ENCODE measurements around the gene NOD1.

The NOD1 gene

DNA sequence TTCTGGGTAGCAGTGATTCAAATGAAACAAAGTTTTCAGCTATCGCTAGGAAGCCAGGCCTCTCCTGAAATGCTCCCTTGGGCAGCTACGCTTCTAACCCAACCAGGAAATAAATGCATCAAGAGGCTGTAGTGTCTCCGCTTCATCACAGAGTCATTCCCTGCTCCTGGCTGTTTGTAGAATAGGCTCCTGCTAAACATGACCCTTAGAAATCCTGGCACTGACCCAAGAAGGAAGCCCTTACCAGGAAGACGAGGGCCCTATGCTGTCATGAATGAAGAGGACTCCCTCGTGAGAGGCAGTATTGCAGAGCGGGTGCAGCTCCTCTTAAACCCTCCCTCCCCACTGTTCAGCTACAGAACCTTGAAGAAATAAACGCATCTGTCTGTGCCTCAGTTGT is 48.3 kb downstream of the NOD1 start:
- Histone ChIP-seq H3K27me3 (ENCODE audit: low read depth, low read length) (no peaks in the 10 kb centered on the region), H3K79me2 (ENCODE audit: low read length) (no peaks in the 10 kb centered on the region), H3K4me2 (ENCODE audit: low read length) (no peak overlapping the region), H3K4me1 (ENCODE audit: low read length) (peaks cover 14% of the 10 kb centered on the region), H3K27ac (ENCODE audit: low read length) (no peak overlapping the region), H4K20me1 (ENCODE audit: insufficient read depth, low read length) (no peaks in the 10 kb centered on the region), H3K9me3 (ENCODE audit: insufficient read depth, low read length) (no peaks in the 10 kb centered on the region), H2AFZ (ENCODE audit: low read depth, low read length) (no peak overlapping the region), H3K4me3 (ENCODE audit: low read length) (no peak overlapping the region), H3K9ac (ENCODE audit: low read length) (no peak overlapping the region), H3K36me3 (replicated peaks; ENCODE audit: low read depth, low read length) (no peaks in the 10 kb centered on the region)
- no peak for TF ChIP-seq EZH2phosphoT487 (IDR thresholded peaks at IDR 0.05; ENCODE audit: low read depth)
- TF ChIP-seq, protein P1, sequence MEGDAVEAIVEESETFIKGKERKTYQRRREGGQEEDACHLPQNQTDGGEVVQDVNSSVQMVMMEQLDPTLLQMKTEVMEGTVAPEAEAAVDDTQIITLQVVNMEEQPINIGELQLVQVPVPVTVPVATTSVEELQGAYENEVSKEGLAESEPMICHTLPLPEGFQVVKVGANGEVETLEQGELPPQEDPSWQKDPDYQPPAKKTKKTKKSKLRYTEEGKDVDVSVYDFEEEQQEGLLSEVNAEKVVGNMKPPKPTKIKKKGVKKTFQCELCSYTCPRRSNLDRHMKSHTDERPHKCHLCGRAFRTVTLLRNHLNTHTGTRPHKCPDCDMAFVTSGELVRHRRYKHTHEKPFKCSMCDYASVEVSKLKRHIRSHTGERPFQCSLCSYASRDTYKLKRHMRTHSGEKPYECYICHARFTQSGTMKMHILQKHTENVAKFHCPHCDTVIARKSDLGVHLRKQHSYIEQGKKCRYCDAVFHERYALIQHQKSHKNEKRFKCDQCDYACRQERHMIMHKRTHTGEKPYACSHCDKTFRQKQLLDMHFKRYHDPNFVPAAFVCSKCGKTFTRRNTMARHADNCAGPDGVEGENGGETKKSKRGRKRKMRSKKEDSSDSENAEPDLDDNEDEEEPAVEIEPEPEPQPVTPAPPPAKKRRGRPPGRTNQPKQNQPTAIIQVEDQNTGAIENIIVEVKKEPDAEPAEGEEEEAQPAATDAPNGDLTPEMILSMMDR (IDR thresholded peaks at IDR 0.05; ENCODE audit: low read depth, low read length): no peak

DNA sequence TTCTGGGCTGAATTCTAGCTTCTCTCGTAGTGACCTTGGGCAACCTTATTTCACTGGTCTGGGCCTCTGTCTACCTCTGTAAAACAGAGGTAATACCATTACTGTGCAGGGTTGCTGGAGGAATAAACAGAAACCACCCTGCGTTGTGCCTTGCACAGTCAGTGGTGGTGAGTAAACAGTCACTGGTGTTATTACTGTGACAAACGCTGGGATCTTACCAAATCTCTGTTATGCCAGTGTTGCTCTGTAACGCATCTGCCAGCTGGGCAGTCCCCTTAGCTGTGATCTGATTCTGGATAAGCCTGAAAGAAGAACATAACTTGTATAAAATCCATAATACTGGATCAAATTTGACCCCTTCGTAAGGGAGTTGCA is 49.4 kb downstream of the NOD1 start:
- Histone ChIP-seq H3K4me2 (ENCODE audit: low read length) (no peak overlapping the region), H3K27me3 (ENCODE audit: low read depth, low read length) (no peaks in the 10 kb centered on the region), H3K9ac (ENCODE audit: low read length) (no peak overlapping the region), H3K27ac (ENCODE audit: low read length) (no peak overlapping the region), H3K36me3 (replicated peaks; ENCODE audit: low read depth, low read length) (no peaks in the 10 kb centered on the region), H2AFZ (ENCODE audit: low read depth, low read length) (no peak overlapping the region), H4K20me1 (ENCODE audit: insufficient read depth, low read length) (no peaks in the 10 kb centered on the region), H3K9me3 (ENCODE audit: insufficient read depth, low read length) (no peaks in the 10 kb centered on the region), H3K4me1 (ENCODE audit: low read length) (peaks cover 7% of the 10 kb centered on the region), H3K79me2 (ENCODE audit: low read length) (no peaks in the 10 kb centered on the region), H3K4me3 (ENCODE audit: low read length) (no peak overlapping the region)
- TF ChIP-seq, protein P1 (IDR thresholded peaks at IDR 0.05; ENCODE audit: low read depth, low read length): no peak
- TF ChIP-seq EZH2phosphoT487 (IDR thresholded peaks at IDR 0.05; ENCODE audit: low read depth): no peak

DNA sequence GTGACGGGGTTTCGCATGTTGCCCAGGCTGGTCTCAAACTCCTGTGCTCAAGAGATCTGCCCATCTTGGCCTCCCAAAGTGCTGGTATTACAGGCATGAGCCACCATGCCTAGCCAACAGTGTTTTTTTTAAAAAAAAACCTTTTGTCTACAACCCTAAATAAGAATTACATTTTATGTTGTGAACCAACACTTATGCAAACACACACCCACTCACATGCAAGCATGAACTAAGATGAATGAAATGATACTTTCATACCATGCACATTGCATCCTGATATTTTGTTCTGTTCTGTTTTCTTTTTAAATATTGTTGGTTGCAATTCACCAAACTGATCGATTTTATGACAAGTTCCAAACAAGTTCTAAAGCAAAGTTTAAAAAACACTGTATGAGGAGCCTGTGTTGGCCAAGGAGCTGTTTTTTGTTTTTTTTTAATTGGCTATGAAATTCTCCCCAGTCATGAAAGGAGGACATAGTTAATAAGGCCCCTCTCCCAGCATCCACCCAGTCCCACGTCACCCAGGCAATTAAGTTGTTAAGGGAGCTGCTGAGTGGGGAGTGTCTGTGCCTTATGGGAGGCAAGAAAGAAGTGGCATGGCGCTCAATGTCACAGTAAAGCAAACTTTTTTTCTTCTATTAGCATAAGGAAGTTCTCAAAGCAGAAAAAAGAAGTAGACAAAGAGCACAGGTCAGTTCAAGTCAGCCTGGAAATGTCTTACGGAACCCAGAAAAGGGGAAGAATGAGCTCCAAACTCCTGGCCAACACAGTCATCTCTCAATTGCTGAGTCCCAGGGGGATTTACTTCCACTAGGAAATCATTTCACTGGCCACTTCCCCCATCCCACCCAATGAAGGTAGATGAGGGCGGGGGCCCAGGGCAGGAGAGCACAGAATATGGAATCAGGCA is 50.1 kb downstream of the NOD1 start:
- no peak for TF ChIP-seq EZH2phosphoT487 (IDR thresholded peaks at IDR 0.05; ENCODE audit: low read depth)
- TF ChIP-seq, protein P1 (IDR thresholded peaks at IDR 0.05; ENCODE audit: low read depth, low read length): no peak
- Histone ChIP-seq H3K4me2 (ENCODE audit: low read length) (no peak overlapping the region), H2AFZ (ENCODE audit: low read depth, low read length) (no peak overlapping the region), H3K9ac (ENCODE audit: low read length) (no peak overlapping the region), H3K27ac (ENCODE audit: low read length) (no peak overlapping the region), H4K20me1 (ENCODE audit: insufficient read depth, low read length) (no peaks in the 10 kb centered on the region), H3K4me3 (ENCODE audit: low read length) (no peak overlapping the region), H3K36me3 (replicated peaks; ENCODE audit: low read depth, low read length) (no peaks in the 10 kb centered on the region), H3K4me1 (ENCODE audit: low read length) (peaks cover 7% of the 10 kb centered on the region; the same call in 1 of the 2 replicates), H3K79me2 (ENCODE audit: low read length) (no peaks in the 10 kb centered on the region), H3K9me3 (ENCODE audit: insufficient read depth, low read length) (no peaks in the 10 kb centered on the region), H3K27me3 (ENCODE audit: low read depth, low read length) (no peaks in the 10 kb centered on the region)

DNA sequence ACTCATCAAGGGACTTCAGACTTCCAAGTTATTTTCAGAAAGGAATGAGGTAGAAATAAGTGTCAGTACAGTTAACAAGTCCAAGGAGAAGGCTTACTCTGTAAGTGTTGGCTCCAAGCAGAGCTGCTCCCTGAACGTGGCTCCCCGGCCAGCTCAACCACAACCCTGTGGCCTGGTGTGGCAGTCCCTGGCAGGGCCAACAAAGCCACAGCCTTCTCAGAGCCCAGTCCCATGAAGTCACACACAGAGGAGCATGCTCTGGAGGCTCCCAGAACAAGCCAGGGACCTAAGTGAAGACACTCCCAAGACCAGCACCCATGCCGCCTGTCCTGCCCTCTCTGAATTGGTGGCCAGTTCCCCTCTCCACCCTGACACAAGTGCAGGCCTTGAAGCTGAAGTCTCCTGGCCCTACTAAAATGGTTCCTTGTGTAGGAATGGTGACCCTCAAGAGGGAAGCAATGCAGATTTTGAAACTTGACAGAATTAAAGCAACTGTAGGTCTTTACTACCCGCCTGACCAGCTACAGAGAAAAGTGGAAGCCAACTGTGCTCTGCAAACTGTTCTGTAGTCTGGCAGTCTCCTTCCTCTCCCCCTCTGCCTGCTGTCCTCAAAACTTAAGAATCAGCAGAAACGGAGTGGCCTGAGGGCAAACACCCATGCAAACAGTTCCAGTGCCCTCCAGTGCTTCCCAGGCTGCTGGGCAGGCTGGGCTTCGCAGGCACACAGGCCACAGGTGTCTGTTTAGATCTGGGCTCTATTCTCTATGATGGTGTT is 51.1 kb downstream of the NOD1 start:
- Histone ChIP-seq H3K36me3 (replicated peaks; ENCODE audit: low read depth, low read length) (no peaks in the 10 kb centered on the region), H3K9me3 (ENCODE audit: insufficient read depth, low read length) (no peaks in the 10 kb centered on the region), H3K79me2 (ENCODE audit: low read length) (no peaks in the 10 kb centered on the region), H3K4me1 (ENCODE audit: low read length) (peaks cover 7% of the 10 kb centered on the region; the same call in 1 of the 2 replicates), H3K9ac (ENCODE audit: low read length) (no peak overlapping the region), H3K27me3 (ENCODE audit: low read depth, low read length) (no peaks in the 10 kb centered on the region), H3K4me2 (ENCODE audit: low read length) (no peak overlapping the region), H3K4me3 (ENCODE audit: low read length) (no peak overlapping the region), H3K27ac (ENCODE audit: low read length) (no peak overlapping the region), H2AFZ (ENCODE audit: low read depth, low read length) (no peak overlapping the region), H4K20me1 (ENCODE audit: insufficient read depth, low read length) (no peaks in the 10 kb centered on the region)
- TF ChIP-seq, protein P1 (IDR thresholded peaks at IDR 0.05; ENCODE audit: low read depth, low read length): no peak
- TF ChIP-seq EZH2phosphoT487 (IDR thresholded peaks at IDR 0.05; ENCODE audit: low read depth): no peak
